K562 (cell line): ENCODE results near the gene CFAP298. TPM values are rescaled to one million over a fixed set of nuclear protein-coding genes. Genes with fewer than 3 reads are reported as not detected.
A peak's percentile ranks its signal among the peaks of the same experiment; 100 is the strongest.

Source experiments
- BCLAF1 ChIP-seq, 2 experiments: fragments of 450-650 bp in 1 of 2; IDR thresholded peaks; 2 replicates each; pipeline ENCODE4 v1.6.1; 2011 to 2017; ENCODE audit warnings: low read depth in 2 of 2, antibody characterized with exemption in 1 of 2, borderline replicate concordance in 1 of 2, low read length in 1 of 2, mild to moderate bottlenecking in 1 of 2, mixed read lengths in 1 of 2; ENCODE audit not compliant: control insufficient read depth in 1 of 2
- BRCA1 ChIP-seq, 2 experiments: fragments of 450-650 bp in 1 of 2; sonication (generic) in 1 of 2; formaldehyde crosslinking in 1 of 2; IDR thresholded peaks; 2 replicates each; pipeline versions ENCODE4 v1.5.0 to v1.6.1; 2017 to 2020; ENCODE audit warnings: mild to moderate bottlenecking in 1 of 2, missing genetic modification reagents in 1 of 2
- CAMTA2 ChIP-seq: fragments of 250-450 bp; sonication (Bioruptor Pico); conservative IDR thresholded peaks from 2 replicates; pipeline ENCODE4 v1.5.1; 2022
- FOXM1 ChIP-seq, 2 experiments: fragments of 450-650 bp in 1 of 2; sonication (generic) in 1 of 2; formaldehyde crosslinking in 1 of 2; IDR thresholded peaks; 2 replicates each; pipeline versions ENCODE4 v1.6.1 to v1.9.0; 2017 to 2022; ENCODE audit warnings: low read depth in 2 of 2, mild to moderate bottlenecking in 2 of 2, missing genetic modification reagents in 1 of 2, moderate library complexity in 1 of 2
- FOXP4 ChIP-seq: sonication (generic); formaldehyde crosslinking; IDR thresholded peaks from 2 replicates; pipeline ENCODE4 v1.8.0; 2022; ENCODE audit warnings: mild to moderate bottlenecking, missing genetic modification reagents, borderline replicate concordance
- THAP12 ChIP-seq: fragments of 250-450 bp; sonication (Bioruptor Pico); IDR thresholded peaks from 2 replicates; pipeline ENCODE4 v1.9.0; 2021; ENCODE audit warnings: mild to moderate bottlenecking, inconsistent platforms
- THRA ChIP-seq: fragments of 450-650 bp; IDR thresholded peaks from 2 replicates; pipeline ENCODE4 v1.6.1; 2017; ENCODE audit warnings: mild to moderate bottlenecking, moderate library complexity
- TSC22D4 ChIP-seq: fragments of 450-650 bp; IDR thresholded peaks from 2 replicates; pipeline ENCODE4 v1.6.1; 2016; ENCODE audit warnings: missing genetic modification characterization, missing biosample characterization, control low read depth
- YBX1 ChIP-seq: fragments of 450-650 bp; IDR thresholded peaks from 2 replicates; pipeline ENCODE4 v1.7.1; 2016; ENCODE audit warnings: mild to moderate bottlenecking
- ZBTB12 ChIP-seq: fragments of 250-450 bp; sonication (Bioruptor Pico); IDR thresholded peaks from 2 replicates; pipeline ENCODE4 v1.4.0; 2020
- ZBTB17 ChIP-seq: fragments of 450-650 bp; formaldehyde crosslinking; IDR thresholded peaks from 2 replicates; pipeline ENCODE4 v1.4.0; 2020; ENCODE audit warnings: mild to moderate bottlenecking
- ZNF449 ChIP-seq: fragments of 250-450 bp; sonication (Bioruptor Pico); IDR thresholded peaks from 2 replicates; pipeline ENCODE4 v1.8.0; 2022; ENCODE audit warnings: moderate library complexity, mild to moderate bottlenecking, inconsistent platforms
- polyA plus RNA-seq, 8 experiments: library from polyadenylated mRNA; depleted of rRNA in 4 of 8; stranded (reverse) in 5 of 8; unstranded in 3 of 8; fragments of >200 nt; fragmentation: Nextera tagmentation in 2 of 8; fragmentation: Illumina TruSeq in 1 of 8; extraction: Ambion mirVana in 2 of 8; extraction: Trizol in 1 of 8; gene quantifications; 2 replicates each; pipeline versions ENCODE4 v1.2.1 to v1.2.3, GENCODE V29; 2011 to 2014; ENCODE audit warnings: inconsistent platforms in 1 of 8, missing spikeins in 1 of 8
- total RNA-seq, 7 experiments: library from RNA; depleted of rRNA in 6 of 7; stranded (reverse); fragments of >200 nt in 6 of 7; fragmentation: Illumina TruSeq in 2 of 7; extraction: Trizol in 2 of 7; gene quantifications; 2 replicates each; pipeline versions ENCODE4 v1.2.1 to v1.2.3, GENCODE V29; 2011 to 2021; ENCODE audit warnings: low replicate concordance in 1 of 7

The CFAP298 gene
- total and polyA plus RNA-seq, 9 of the 15 experiments (the other 6 are each of a cell fraction or from before 2014, with no cell fraction given), result 31.4 to 178 (median 89.7) TPM

GRCh38 chr21:32612075-32612998 is at the start of gene CFAP298 (continued):
- 0 out of 2 replicates have a peak, but pooled peaks have one; percentile 24 for TF ChIP-seq FOXP4 (CRISPR knock-in tag)
- no peak for TF ChIP-seq THRA
- no peak for TF ChIP-seq BRCA1 (IDR thresholded peaks at IDR 0.05)
- TF ChIP-seq BRCA1 (CRISPR knock-in tag; IDR thresholded peaks at IDR 0.05), result no peak
- no peak for TF ChIP-seq ZBTB17 (CRISPR knock-in tag)
- peak in 1 of 2 experiments; percentile 97; a peak in 2 of 4 replicates for TF ChIP-seq BCLAF1 (IDR thresholded peaks at IDR 0.05; ENCODE audit: borderline replicate concordance in 1 of 2, control insufficient read depth in 1 of 2, low read depth in 2 of 2, low read length in 1 of 2)
- no peak for TF ChIP-seq YBX1
- TF ChIP-seq ZBTB12 (CRISPR knock-in tag), result no peak
- TF ChIP-seq ZNF449 (CRISPR knock-in tag), result no peak
- no peak for TF ChIP-seq CAMTA2 (CRISPR knock-in tag)
- 0 out of 2 replicates have a peak, but pooled peaks have one; percentile 23 for TF ChIP-seq FOXM1 (IDR thresholded peaks at IDR 0.05; ENCODE audit: low read depth)
- peak; percentile 85; the same call in 1 of the 2 replicates for TF ChIP-seq FOXM1 (CRISPR knock-in tag; IDR thresholded peaks at IDR 0.05; ENCODE audit: low read depth)
- TF ChIP-seq TSC22D4 (tag), result no peak
- TF ChIP-seq THAP12, result peak; percentile 19; the same call in 1 of the 2 replicates
